Suppressor macrophage (primary cell): ENCODE results near the gene CERS4.
"Not testable (repeated sequence)": the region's sequence is repeated elsewhere in the genome, so short reads cannot be mapped to it uniquely, and the experiment has no call there.

Experiments
- DNase-seq, 4 experiments: peaks; one replicate each; pipeline ENCODE4 v3.0.0-alpha.2; 2020 to 2022
- total RNA-seq, 17 experiments: gene quantifications; one replicate each; lab custom pipeline; 2026; ENCODE audit warnings: mixed read lengths in 6 of 17, inconsistent platforms in 3 of 17; lab: John Stamatoyannopoulos, UW

The CERS4 gene
- 0.76 to 5.0 (median 2.3) reads per million in 17 experiments for total RNA-seq

DNA sequence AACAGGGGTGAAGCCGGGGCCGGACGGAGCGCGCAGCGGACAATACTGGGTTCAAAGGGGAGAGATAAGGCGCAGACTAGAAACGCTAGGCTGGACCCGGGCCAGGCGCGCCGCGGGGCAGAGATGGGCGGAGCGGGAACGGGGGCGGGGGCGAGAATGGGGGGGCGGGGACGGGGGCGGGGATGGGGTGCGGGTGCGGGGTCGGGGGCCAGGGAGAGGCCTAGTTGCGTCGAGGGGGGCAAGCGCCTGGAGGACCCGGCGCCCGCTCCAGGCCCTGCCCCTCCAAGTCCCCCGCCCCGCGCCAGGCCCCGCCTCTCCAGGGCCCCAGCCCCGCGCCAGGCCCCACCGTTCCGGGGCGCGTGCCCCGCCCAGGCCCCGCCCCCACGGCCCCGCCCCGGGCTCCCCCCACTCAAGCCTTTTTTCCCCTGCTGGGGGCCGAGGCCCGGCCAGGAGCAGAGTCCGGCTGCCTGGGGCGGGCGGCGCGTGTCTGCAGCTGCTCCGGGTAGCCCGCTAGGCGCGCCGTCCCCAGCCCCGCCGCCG, at the start of gene CERS4:
CERS4 (plus strand) TSS at position 449 of the 540 bp plus-strand sequence. CDS start 41,707 bp downstream, outside the sequence.
- peak in 2 of 4 experiments; percentile 43 to 48 for DNase-seq

- DNase-seq, result peak in 3 of 4 experiments; percentile 20 to 29 (median 20)
These were observed 48.0 kb upstream of the CERS4 start for GRCh38 chr19:8161135-8161646.

- no peak for DNase-seq
These were observed 45.4 kb upstream of the CERS4 start for GRCh38 chr19:8163759-8164158.

DNA sequence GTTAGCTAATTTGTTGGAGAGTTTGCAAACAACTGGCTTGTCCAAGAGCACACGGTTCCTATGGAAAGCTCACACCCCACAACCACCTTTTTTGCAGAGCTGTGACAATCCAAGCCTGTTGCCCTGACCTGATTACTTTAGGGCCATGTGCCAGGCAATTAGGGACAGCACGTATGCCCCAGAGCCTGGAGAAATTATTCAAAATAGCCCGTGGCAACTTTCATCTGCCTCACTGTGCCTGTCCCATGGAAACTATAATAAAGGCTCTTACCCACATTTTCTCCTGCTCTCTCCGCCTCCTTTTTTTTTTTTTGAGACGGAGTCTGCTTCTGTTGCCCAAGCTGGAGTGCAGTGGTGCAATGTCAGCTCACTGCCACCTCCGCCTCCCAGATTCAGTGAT, 41.2 kb upstream of the CERS4 start:
- DNase-seq, result no peak

DNA sequence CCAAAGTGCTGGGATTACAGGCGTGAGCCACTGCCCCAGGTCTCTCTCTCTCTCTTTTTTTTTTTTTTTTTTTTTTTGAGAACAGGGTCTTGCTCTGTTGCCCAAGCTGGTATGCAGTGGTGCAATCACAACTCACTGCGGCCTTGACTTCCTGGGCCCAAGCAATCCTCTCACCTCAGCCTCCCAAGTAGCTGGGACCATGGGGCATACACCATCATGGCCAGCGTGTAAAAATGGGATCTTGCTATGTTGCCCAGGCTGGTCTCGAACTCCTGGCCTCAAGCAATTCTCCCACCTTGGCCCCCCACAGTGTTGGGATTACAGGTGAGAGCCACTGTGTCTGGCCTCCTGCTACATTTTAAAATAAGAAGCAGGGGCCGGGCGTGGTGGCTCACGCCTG, 40.6 kb upstream of the CERS4 start:
- no peak for DNase-seq

DNA sequence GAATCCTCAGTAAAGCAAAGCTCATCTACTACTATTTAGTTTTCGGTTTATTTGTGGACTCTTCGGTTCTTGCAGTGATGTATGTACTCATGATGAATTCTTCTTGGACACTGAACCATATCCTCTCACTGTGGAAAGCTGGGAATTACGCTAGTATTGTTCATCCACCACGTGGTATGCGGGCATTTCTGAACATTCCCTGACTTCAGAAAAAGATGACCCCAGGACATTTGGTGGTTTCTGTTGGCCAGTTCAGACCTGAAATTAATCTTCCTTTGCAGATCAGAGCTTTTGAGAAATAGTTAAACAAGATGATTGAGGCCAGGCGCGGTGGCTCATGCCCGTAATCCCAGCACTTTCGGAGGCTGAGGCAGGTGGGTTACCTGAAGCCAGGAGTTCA, 34.5 kb upstream of the CERS4 start:
- DNase-seq, result no peak

DNA sequence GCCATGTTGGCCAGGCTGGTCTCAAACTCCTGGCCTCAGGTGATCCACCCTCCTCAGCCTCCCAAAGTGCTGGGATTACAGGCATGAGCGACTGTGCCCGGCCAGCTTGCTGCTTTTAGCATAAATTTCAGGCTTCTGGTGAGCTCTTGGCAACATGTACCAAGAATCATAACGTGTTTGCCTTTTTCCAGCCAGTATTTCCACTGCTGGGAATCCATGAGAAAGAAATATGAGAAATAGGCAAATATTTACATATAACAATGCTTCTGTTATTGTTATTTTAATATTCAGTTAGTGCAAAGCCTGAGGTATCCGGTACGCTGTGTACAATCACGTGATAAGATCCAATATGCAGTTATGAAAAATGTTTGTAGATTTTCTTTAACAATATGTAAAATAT, 29.2 kb upstream of the CERS4 start:
- DNase-seq, result no peak

GRCh38 chr19:8184274-8184673, 24.9 kb upstream of the CERS4 start:
- DNase-seq, result no peak

GRCh38 chr19:8185343-8186068, 23.7 kb upstream of the CERS4 start:
- no peak for DNase-seq

DNA sequence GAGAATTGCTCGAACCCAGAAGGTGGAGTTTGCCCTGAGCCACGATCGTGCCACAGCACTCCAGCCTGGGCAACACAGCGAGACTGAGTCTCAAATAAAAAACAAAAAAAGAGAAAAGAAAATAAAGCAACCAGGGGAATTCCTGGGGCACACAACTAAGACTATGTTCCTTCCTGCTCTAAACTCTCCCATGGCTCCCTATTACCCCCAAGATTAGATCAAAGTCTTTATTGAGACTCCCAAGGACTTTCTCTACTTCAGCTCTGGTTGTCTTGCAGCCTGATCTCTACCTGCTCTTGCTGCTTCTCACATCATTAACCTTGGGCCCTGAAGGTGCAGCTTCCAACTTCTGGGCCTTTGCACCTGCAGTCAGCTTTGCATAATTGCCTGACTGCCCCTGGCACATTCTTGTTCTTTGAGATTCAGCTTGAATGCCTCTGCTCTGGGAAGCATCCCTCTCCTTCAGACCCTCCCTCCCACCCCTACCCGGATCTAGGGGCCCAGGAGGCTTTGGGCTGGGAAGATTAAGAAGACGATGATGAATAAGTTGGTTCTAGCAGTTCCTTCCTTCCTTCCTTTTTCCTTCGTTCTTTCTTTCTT, 16.8 kb upstream of the CERS4 start:
- no peak for DNase-seq

- DNase-seq, result peak; percentile 32 to 67 (median 58)
These were observed 14.5 kb upstream of the CERS4 start for GRCh38 chr19:8194528-8195267.

DNA sequence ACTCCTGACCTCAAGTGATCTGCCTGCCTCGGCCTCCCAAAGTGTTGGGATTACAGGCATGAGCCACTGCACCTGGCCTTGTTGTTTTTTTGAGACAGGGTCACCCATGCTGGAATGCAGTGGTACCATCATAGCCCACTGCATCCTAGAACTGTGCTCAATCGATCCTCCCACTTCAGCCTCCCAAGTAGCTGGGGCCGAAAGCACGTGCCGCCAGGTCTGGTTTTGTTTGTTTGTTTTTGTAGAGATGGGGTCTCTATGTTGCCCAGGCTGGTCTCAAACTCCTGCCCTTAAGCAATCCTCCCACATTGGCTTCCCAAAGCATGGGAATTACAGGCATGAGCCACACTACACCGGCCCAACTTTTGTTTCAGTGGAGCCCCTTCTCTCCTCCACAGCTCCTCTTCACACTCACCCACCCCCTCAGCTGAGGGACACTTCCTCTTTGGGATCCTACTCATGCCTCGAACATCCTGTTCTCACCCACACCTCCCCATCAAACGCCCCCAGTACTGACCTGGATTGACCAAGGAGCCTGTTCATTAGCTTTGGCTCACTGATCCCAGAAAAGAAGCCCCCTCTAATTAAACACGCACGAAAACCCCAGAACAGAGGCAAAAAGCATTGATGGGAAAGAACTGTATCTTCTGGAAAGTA, 12.8 kb upstream of the CERS4 start:
- peak; percentile 38 to 69 (median 63) for DNase-seq

DNA sequence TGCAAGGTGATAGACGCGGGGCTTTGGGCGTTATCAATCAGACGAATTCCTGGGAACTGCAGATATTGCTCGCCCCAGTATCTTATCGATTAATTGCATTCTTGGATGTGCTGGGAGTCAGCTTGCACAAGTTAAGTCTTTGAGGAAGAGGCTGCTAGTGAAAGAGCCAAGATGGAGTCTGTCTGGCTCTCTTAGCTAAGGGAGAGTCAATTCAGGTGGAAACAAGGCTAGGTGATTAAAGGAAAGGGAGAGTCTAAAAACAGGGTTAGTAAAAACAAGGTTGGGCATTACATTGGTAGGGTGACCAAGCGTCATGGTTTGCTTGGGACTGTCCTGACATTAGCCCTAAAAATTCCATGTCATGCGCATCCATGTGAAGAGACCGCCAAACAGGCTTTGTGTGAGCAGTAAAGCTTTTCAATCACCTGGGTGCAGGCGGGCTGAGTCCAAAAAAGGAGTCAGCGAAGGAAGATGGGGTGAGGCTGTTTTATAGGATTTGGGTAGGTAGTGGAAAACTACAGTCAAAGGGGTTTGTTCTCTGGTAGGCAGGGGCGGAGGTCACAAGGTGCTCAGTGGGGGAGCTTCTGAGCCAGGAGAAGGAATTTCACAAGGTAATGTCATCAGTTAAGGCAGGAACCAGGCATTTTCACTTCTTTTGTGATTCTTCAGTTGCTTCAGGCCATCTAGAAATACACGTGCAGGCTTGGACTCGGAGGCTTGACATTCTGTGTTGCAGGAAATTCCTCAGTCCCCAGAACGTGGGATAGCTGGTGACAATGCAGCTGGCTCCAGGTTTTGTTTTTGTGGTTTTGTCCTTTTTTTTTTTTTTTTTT, 5.7 kb upstream of the CERS4 start:
- not testable (repeated sequence) for DNase-seq

GRCh38 chr19:8204961-8205360, 4.2 kb upstream of the CERS4 start:
- DNase-seq, result no peak

GRCh38 chr19:8206147-8207087, 2.8 kb upstream of the CERS4 start:
- no peak for DNase-seq

- DNase-seq, result not testable (repeated sequence)
These were observed 1.8 kb upstream of the CERS4 start for GRCh38 chr19:8207326-8207725.

- no peak for DNase-seq
These were observed 850 bp upstream of the CERS4 start for GRCh38 chr19:8208119-8208921.

GRCh38 chr19:8209462-8210378, 550 bp downstream of the CERS4 start:
- peak in 1 of 4 experiments; percentile 18 for DNase-seq
